Fibroblast of lung (primary cell): ENCODE measurements around the gene KIAA1671. TPM values are rescaled to one million over a fixed set of nuclear protein-coding genes. Genes with fewer than 3 reads are reported as not detected.

ENCODE experiments used
- DNase-seq, 2 donors: peaks; one replicate each; pipeline versions ENCODE4 v3.0.0 to v3.0.0-alpha.2; 2010; ENCODE audit warnings: low read depth in 2 of 2
- H2AFZ ChIP-seq: 2 replicates; pipeline ENCODE4 v1.5.1; 2012; ENCODE audit warnings: low read length, control low read depth, inconsistent platforms
- H3K27ac ChIP-seq: 2 replicates; pipeline ENCODE4 v1.5.1; 2011; ENCODE audit warnings: low read length, control low read depth; ENCODE audit not compliant: insufficient read depth
- H3K27me3 ChIP-seq: 2 replicates; pipeline ENCODE4 v1.5.1; 2011; ENCODE audit warnings: mild to moderate bottlenecking, low read length; ENCODE audit not compliant: control insufficient read depth, insufficient read depth
- H3K36me3 ChIP-seq: 2 replicates; pipeline ENCODE4 v1.5.1; 2011; ENCODE audit warnings: low read length; ENCODE audit not compliant: control insufficient read depth, insufficient read depth
- H3K4me1 ChIP-seq: 2 replicates; pipeline ENCODE4 v1.5.1; 2011; ENCODE audit warnings: low read length; ENCODE audit not compliant: control insufficient read depth, insufficient read depth; ENCODE audit errors: extremely low read depth
- H3K4me2 ChIP-seq: 2 replicates; pipeline ENCODE4 v1.5.1; 2011; ENCODE audit warnings: low read length, control low read depth; ENCODE audit not compliant: insufficient read depth; ENCODE audit errors: extremely low read depth
- H3K4me3 ChIP-seq, 4 experiments: fragments of 200-600 bp in 1 of 4; sonication (generic) in 1 of 4; replicated peaks in 1 of 4; 2 replicates each; pipeline ENCODE4 v1.5.1; 2011 to 2016; ENCODE audit warnings: low read length in 4 of 4, low read depth in 3 of 4, mild to moderate bottlenecking in 3 of 4, control low read depth in 2 of 4, inconsistent platforms in 1 of 4, mixed read lengths in 1 of 4; ENCODE audit not compliant: insufficient read depth in 1 of 4; ENCODE audit errors: control extremely low read depth in 1 of 4
- H3K79me2 ChIP-seq: 2 replicates; pipeline ENCODE4 v1.5.1; 2012; ENCODE audit warnings: mild to moderate bottlenecking, low read length, inconsistent platforms; ENCODE audit not compliant: control insufficient read depth, insufficient read depth
- H3K9ac ChIP-seq: 2 replicates; pipeline ENCODE4 v1.5.1; 2011; ENCODE audit warnings: mild to moderate bottlenecking, low read length, control low read depth; ENCODE audit not compliant: insufficient read depth
- H3K9me3 ChIP-seq: 2 replicates; pipeline ENCODE4 v1.5.1; 2012; ENCODE audit warnings: low read depth, low read length; ENCODE audit not compliant: control insufficient read depth, insufficient read depth
- H4K20me1 ChIP-seq: 2 replicates; pipeline ENCODE4 v1.5.1; 2011; ENCODE audit warnings: low read length; ENCODE audit not compliant: control insufficient read depth, insufficient read depth; ENCODE audit errors: extremely low read depth
- CTCF ChIP-seq, 2 donors: IDR thresholded peaks in 1 of 2; conservative IDR thresholded peaks in 1 of 2; 1 replicate in 1 of 2; 2 replicates in 1 of 2; pipeline ENCODE4 v1.5.1; 2011 to 2012; ENCODE audit warnings: low read length in 2 of 2, control low read depth in 1 of 2, inconsistent platforms in 1 of 2, low read depth in 1 of 2, mild to moderate bottlenecking in 1 of 2
- EZH2 ChIP-seq: IDR thresholded peaks from 2 replicates; pipeline ENCODE4 v1.5.1; 2012; ENCODE audit warnings: low read length, control low read depth, mild to moderate bottlenecking; ENCODE audit errors: missing control alignments
- polyA plus RNA-seq, 2 donors: library from polyadenylated mRNA; depleted of rRNA in 1 of 2; stranded (reverse) in 1 of 2; unstranded in 1 of 2; fragments of >200 nt; gene quantifications; 2 replicates each; pipeline ENCODE4 v1.2.1, GENCODE V29; 2011 to 2012; ENCODE audit warnings: missing spikeins in 1 of 2
- total RNA-seq: library from RNA; depleted of rRNA; stranded (reverse); fragments of >200 nt; gene quantifications from 2 replicates; pipeline ENCODE4 v1.2.1, GENCODE V29; 2014

The KIAA1671 gene
- total and polyA plus RNA-seq, 2 donors (not counting 1 experiment from before 2014, with no cell fraction given): 0.34 to 1.3 TPM

- no peak for TF ChIP-seq CTCF (conservative IDR thresholded peaks at IDR 0.05 in 1 of 2, IDR thresholded peaks at IDR 0.05 in 1 of 2; ENCODE audit: low read depth in 1 of 2, low read length in 2 of 2)
- no peak for TF ChIP-seq EZH2
- H3K27me3 ChIP-seq: no peaks in the 10 kb centered on the region
These were observed 86.3 kb downstream of the KIAA1671 start for GRCh38 chr22:25038771-25039170.

DNA sequence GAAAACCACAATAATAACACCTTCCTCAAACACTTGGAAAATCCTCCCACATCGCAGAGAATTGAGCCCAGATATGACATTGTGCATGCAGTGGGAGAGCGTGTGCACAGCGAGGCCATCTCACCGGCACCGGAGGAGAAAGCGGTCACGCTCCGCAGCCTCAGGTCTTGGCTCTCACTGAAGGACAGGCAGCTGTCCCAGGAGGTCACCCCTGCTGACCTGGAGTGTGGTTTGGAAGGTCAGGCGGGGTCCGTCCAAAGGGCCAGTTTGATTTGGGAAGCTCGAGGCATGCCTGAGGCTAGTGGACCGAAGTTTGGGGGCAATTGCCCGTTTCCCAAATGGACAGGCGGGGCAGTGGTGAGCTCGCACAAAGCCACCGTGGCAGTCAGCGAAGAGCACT lies 86.7 kb downstream of the KIAA1671 start:
- no peaks in the 10 kb centered on the region for H3K4me1 ChIP-seq
- H3K27me3 ChIP-seq: no peaks in the 10 kb centered on the region
- TF ChIP-seq EZH2 (no peak), CTCF (conservative IDR thresholded peaks at IDR 0.05 in 1 of 2, IDR thresholded peaks at IDR 0.05 in 1 of 2; ENCODE audit: low read depth in 1 of 2, low read length in 2 of 2) (no peak)
- no peaks in the 10 kb centered on the region for H3K36me3 ChIP-seq
- no peak overlapping the region for H2AFZ ChIP-seq
- no peak overlapping the region for H3K4me2 ChIP-seq
- H3K79me2 ChIP-seq: no peaks in the 10 kb centered on the region
- no peak overlapping the region for H3K9ac ChIP-seq
- H3K9me3 ChIP-seq: no peaks in the 10 kb centered on the region
- no peak overlapping the region for H3K4me3 ChIP-seq
- no peak overlapping the region for H3K27ac ChIP-seq
- H4K20me1 ChIP-seq: no peaks in the 10 kb centered on the region
- DNase-seq: no peak

More at GRCh38 chr22:25038771-25039170, 86.3 kb downstream of the KIAA1671 start:
- Histone ChIP-seq H3K36me3 (no peaks in the 10 kb centered on the region), H3K79me2 (no peaks in the 10 kb centered on the region), H4K20me1 (no peaks in the 10 kb centered on the region), H2AFZ (no peak overlapping the region), H3K4me3 (no peak overlapping the region), H3K9me3 (no peaks in the 10 kb centered on the region), H3K27ac (no peak overlapping the region), H3K4me1 (no peaks in the 10 kb centered on the region), H3K4me2 (no peak overlapping the region), H3K9ac (no peak overlapping the region)
- no peak for DNase-seq

DNA sequence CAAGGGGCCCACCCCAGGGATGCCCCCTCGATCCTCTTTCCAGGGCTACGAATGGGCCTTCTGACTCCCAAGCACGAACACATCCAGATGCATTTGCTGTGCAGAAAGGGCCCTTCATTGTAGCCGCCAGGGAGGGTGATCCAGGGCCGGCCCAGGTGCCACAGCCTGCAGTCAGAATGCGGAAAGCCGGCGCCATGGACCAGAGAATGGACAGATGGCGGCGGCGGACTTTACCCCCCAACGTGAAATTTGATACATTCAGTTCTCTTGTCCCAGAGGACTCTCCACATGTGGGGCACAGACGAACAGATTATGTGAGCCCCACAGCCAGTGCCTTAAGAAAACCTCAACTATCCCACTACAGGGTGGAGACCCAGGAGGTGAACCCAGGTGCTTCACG lies 87.2 kb downstream of the KIAA1671 start:
- TF ChIP-seq CTCF (conservative IDR thresholded peaks at IDR 0.05 in 1 of 2, IDR thresholded peaks at IDR 0.05 in 1 of 2; ENCODE audit: low read depth in 1 of 2, low read length in 2 of 2) (no peak), EZH2 (no peak)
- Histone ChIP-seq H4K20me1 (no peaks in the 10 kb centered on the region), H3K4me1 (no peaks in the 10 kb centered on the region), H3K27me3 (no peaks in the 10 kb centered on the region), H3K4me2 (no peak overlapping the region), H3K36me3 (no peaks in the 10 kb centered on the region), H3K79me2 (no peaks in the 10 kb centered on the region), H2AFZ (no peak overlapping the region), H3K9ac (no peak overlapping the region), H3K9me3 (no peaks in the 10 kb centered on the region), H3K27ac (no peak overlapping the region), H3K4me3 (no peak overlapping the region)
- no peak for DNase-seq
